NT2/D1 (cell line): ENCODE measurements around the gene THY1.

Experiments used
- SUZ12 ChIP-seq: IDR thresholded peaks from 2 replicates; pipeline ENCODE4 v1.6.1; 2011; ENCODE audit not compliant: insufficient read length, insufficient read depth; ENCODE audit errors: extremely low read depth
- YY1 ChIP-seq: IDR thresholded peaks from 2 replicates; pipeline ENCODE4 v1.6.1; 2011; ENCODE audit not compliant: insufficient read length, insufficient read depth
- ZNF274 ChIP-seq: IDR thresholded peaks from 2 replicates; pipeline ENCODE4 v1.6.1; 2011; ENCODE audit warnings: mild to moderate bottlenecking, low read depth, low read length

- TF ChIP-seq ZNF274, result no peak
- TF ChIP-seq SUZ12, result no peak
- TF ChIP-seq YY1, result no peak
Measured at GRCh38 chr11:119468511-119468910, 45.5 kb upstream of the THY1 start.
